Measurements from ENCODE around the gene LDLRAD4. TPM values are rescaled to one million over a fixed set of nuclear protein-coding genes. Genes with fewer than 3 reads are reported as not detected.

Gene LDLRAD4
- total and polyA plus RNA-seq, 2 donors (not counting 1 experiment from before 2014, with no cell fraction given), result 13.9 to 35.7 TPM

- DNase-seq (peak; percentile 65), ATAC-seq (ENCODE audit: low read depth) (peak; percentile 58)
- Histone ChIP-seq H3K27ac (ENCODE audit: low read length in 2 of 2) (no peak overlapping the region), H3K9ac (ENCODE audit: low read length) (no peak overlapping the region), H4K20me1 (ENCODE audit: control insufficient read depth, insufficient read depth, low read length, poor library complexity, severe bottlenecking) (no peaks in the 10 kb centered on the region), H3K27me3 (replicated peaks in 1 of 4; ENCODE audit: control extremely low read depth in 1 of 4, control insufficient read depth in 3 of 4, insufficient read depth in 4 of 4, low read length in 3 of 4) (no peaks in the 10 kb centered on the region), H3K9me3 (ENCODE audit: control extremely low read depth in 1 of 3, control insufficient read depth in 2 of 3, insufficient read depth in 1 of 3, low read length in 2 of 3) (no peaks in the 10 kb centered on the region), H3K36me3 (replicated peaks in 1 of 2; ENCODE audit: control extremely low read depth in 1 of 2, control insufficient read depth in 1 of 2, extremely low read depth in 1 of 2, insufficient read depth in 2 of 2, low read length in 1 of 2) (no peaks in the 10 kb centered on the region), H3K4me2 (replicated peaks; ENCODE audit: low read depth, low read length, poor library complexity, severe bottlenecking) (peak overlapping the region; percentile 53), H3K79me2 (ENCODE audit: control insufficient read depth, insufficient read depth, low read length) (peaks cover 38% of the 10 kb centered on the region), H3K4me1 (ENCODE audit: control insufficient read depth in 2 of 2, insufficient read depth in 2 of 2, low read length in 2 of 2) (peaks cover 38 to 45% of the 10 kb centered on the region in 2 donors), H2AFZ (ENCODE audit: insufficient read depth, low read depth, low read length, poor library complexity, severe bottlenecking) (no peak overlapping the region), H3K4me3 (ENCODE audit: control extremely low read depth in 1 of 5, extremely low read depth in 1 of 5, insufficient read depth in 1 of 5, low read depth in 2 of 5, low read length in 4 of 5) (peak overlapping the region in 1 of 5 experiments; percentile 8)
- H3K4me3 Mint-ChIP-seq, result peak overlapping the region; percentile 30
- H3K27me3 Mint-ChIP-seq, result no peaks in the 10 kb centered on the region
- intact Hi-C loops (cut with micrococcal nuclease), result loop anchor here (10.0 kb wide), 1 partner anchor 152 kb away; no protein-coding TSS in a partner anchor
- H3K27ac Mint-ChIP-seq, result peak overlapping the region; percentile 0
- TF ChIP-seq EZH2 (IDR thresholded peaks at IDR 0.05; ENCODE audit: borderline replicate concordance, insufficient read depth, low read depth, low read length, poor library complexity, severe bottlenecking) (no peak), CTCF (IDR thresholded peaks at IDR 0.05) (no peak)
- ChIA-PET CTCF (interaction anchor here (1.1 to 6.4 kb wide), 7 partner anchors 9 to 321 kb away, joined by 3 to 54 read pairs (median 3); no protein-coding TSS in a partner anchor), POLR2A (interaction anchor here (0.6 kb wide), 1 partner anchor 75 kb away, joined by 3 read pairs; no protein-coding TSS in a partner anchor)
- H3K4me1 Mint-ChIP-seq, result peaks cover 48% of the 10 kb centered on the region
- H3K9me3 Mint-ChIP-seq (ENCODE audit: insufficient read depth), result no peaks in the 10 kb centered on the region
- WGBS (ENCODE audit: insufficient coverage), result 89% methylated on average over 1 of the region's 7 CpGs
Observed at GRCh38 chr18:13537022-13537780, 318.6 kb downstream of the LDLRAD4 start.

- Histone ChIP-seq H3K9ac (ENCODE audit: low read length) (peak overlapping the region; percentile 20), H3K9me3 (ENCODE audit: control extremely low read depth in 1 of 3, control insufficient read depth in 2 of 3, insufficient read depth in 1 of 3, low read length in 2 of 3) (no peaks in the 10 kb centered on the region), H3K36me3 (replicated peaks in 1 of 2; ENCODE audit: control extremely low read depth in 1 of 2, control insufficient read depth in 1 of 2, extremely low read depth in 1 of 2, insufficient read depth in 2 of 2, low read length in 1 of 2) (peaks cover 0 to 4% of the 10 kb centered on the region in 2 experiments), H3K4me1 (ENCODE audit: control insufficient read depth in 2 of 2, insufficient read depth in 2 of 2, low read length in 2 of 2) (peaks cover 38 to 45% of the 10 kb centered on the region in 2 donors), H3K4me2 (replicated peaks; ENCODE audit: low read depth, low read length, poor library complexity, severe bottlenecking) (peak overlapping the region; percentile 62), H3K27me3 (replicated peaks in 1 of 4; ENCODE audit: control extremely low read depth in 1 of 4, control insufficient read depth in 3 of 4, insufficient read depth in 4 of 4, low read length in 3 of 4) (no peaks in the 10 kb centered on the region), H2AFZ (ENCODE audit: insufficient read depth, low read depth, low read length, poor library complexity, severe bottlenecking) (peak overlapping the region; percentile 53), H3K4me3 (ENCODE audit: control extremely low read depth in 1 of 5, extremely low read depth in 1 of 5, insufficient read depth in 1 of 5, low read depth in 2 of 5, low read length in 4 of 5) (peak overlapping the region in 2 of 5 experiments; percentile 9 to 43), H3K27ac (ENCODE audit: low read length in 2 of 2) (peak overlapping the region; percentile 64 to 72), H4K20me1 (ENCODE audit: control insufficient read depth, insufficient read depth, low read length, poor library complexity, severe bottlenecking) (no peaks in the 10 kb centered on the region), H3K79me2 (ENCODE audit: control insufficient read depth, insufficient read depth, low read length) (peaks cover 51% of the 10 kb centered on the region)
- H3K27ac Mint-ChIP-seq, result peak overlapping the region; percentile 87
- H3K9me3 Mint-ChIP-seq (ENCODE audit: insufficient read depth), result no peaks in the 10 kb centered on the region
- ChIA-PET CTCF (interaction anchor here (0.7 to 6.4 kb wide), 6 partner anchors 9 to 425 kb away, joined by 3 to 54 read pairs (median 3); no protein-coding TSS in a partner anchor), POLR2A (no interaction called here)
- TF ChIP-seq CTCF (IDR thresholded peaks at IDR 0.05), result no peak
- no peak for TF ChIP-seq EZH2 (IDR thresholded peaks at IDR 0.05; ENCODE audit: borderline replicate concordance, insufficient read depth, low read depth, low read length, poor library complexity, severe bottlenecking)
- intact Hi-C loops (cut with micrococcal nuclease), result loop anchor here (2.0 to 10.0 kb wide), 2 partner anchors 28 to 154 kb away; no protein-coding TSS in a partner anchor
- DNase-seq, result no peak
- peak; percentile 5 for ATAC-seq (ENCODE audit: low read depth)
- H3K27me3 Mint-ChIP-seq, result no peaks in the 10 kb centered on the region
- peaks cover 48% of the 10 kb centered on the region for H3K4me1 Mint-ChIP-seq
- H3K4me3 Mint-ChIP-seq, result peak overlapping the region; percentile 82
- WGBS (ENCODE audit: insufficient coverage), result 94% methylated on average over 2 of the region's 2 CpGs
Observed at GRCh38 chr18:13538630-13539029, 320.1 kb downstream of the LDLRAD4 start.
